HepG2 (cell line): ENCODE measurements around the gene VCL. TPM values are rescaled to one million over a fixed set of nuclear protein-coding genes. Genes with fewer than 3 reads are reported as not detected.
A peak's percentile ranks its signal among the peaks of the same experiment; 100 is the strongest.

Experiments
- KLF12 ChIP-seq: sonication (generic); formaldehyde crosslinking; IDR thresholded peaks from 2 replicates; pipeline ENCODE4 v1.4.0; 2020; ENCODE audit warnings: missing genetic modification reagents, borderline replicate concordance
- MLX ChIP-seq: IDR thresholded peaks from 2 replicates; pipeline ENCODE4 v1.6.1; 2016
- MXD4 ChIP-seq: IDR thresholded peaks from 2 replicates; pipeline ENCODE4 v1.6.1; 2016; ENCODE audit warnings: mild to moderate bottlenecking, missing biosample characterization, missing genetic modification reagents
- PRPF4 ChIP-seq: fragments of 200-400 bp; formaldehyde crosslinking; IDR thresholded peaks from 2 replicates; pipeline ENCODE4 v1.6.1; 2016; ENCODE audit warnings: low read length, low read depth; ENCODE audit not compliant: poor library complexity, severe bottlenecking
- RBM22 ChIP-seq: fragments of 200-400 bp; formaldehyde crosslinking; optimal IDR thresholded peaks from 2 replicates; pipeline ENCODE3; 2017; ENCODE audit warnings: mild to moderate bottlenecking, low read length, moderate library complexity
- SALL2 ChIP-seq: sonication (generic); formaldehyde crosslinking; IDR thresholded peaks from 2 replicates; pipeline ENCODE4 v1.8.1; 2023; ENCODE audit warnings: mild to moderate bottlenecking, missing genetic modification reagents, inconsistent platforms
- STAG1 ChIP-seq: sonication (generic); formaldehyde crosslinking; IDR thresholded peaks from 2 replicates; pipeline ENCODE4 v1.4.0; 2020; ENCODE audit warnings: missing genetic modification reagents
- TAF1 ChIP-seq: sonication (generic); formaldehyde crosslinking; IDR thresholded peaks from 2 replicates; pipeline ENCODE4 v1.4.0; 2020; ENCODE audit warnings: missing genetic modification reagents
- TBL1XR1 ChIP-seq: fragments of 150-350 bp; IDR thresholded peaks from 2 replicates; pipeline ENCODE4 v1.6.1; 2014; ENCODE audit warnings: borderline replicate concordance, low read length; ENCODE audit not compliant: partially characterized antibody
- ZFP36L1 ChIP-seq: sonication (generic); formaldehyde crosslinking; IDR thresholded peaks from 2 replicates; pipeline ENCODE4 v1.8.0; 2022; ENCODE audit warnings: mild to moderate bottlenecking, missing genetic modification reagents, moderate library complexity
- ZNF142 ChIP-seq: sonication (generic); formaldehyde crosslinking; IDR thresholded peaks from 2 replicates; pipeline ENCODE4 v1.4.0; 2020; ENCODE audit warnings: missing genetic modification reagents
- ZNF33B ChIP-seq: sonication (generic); formaldehyde crosslinking; IDR thresholded peaks from 2 replicates; pipeline ENCODE4 v1.5.1; 2020; ENCODE audit warnings: mild to moderate bottlenecking, missing genetic modification reagents
- ZNF446 ChIP-seq: sonication (generic); formaldehyde crosslinking; IDR thresholded peaks from 2 replicates; pipeline ENCODE4 v1.5.0; 2020; ENCODE audit warnings: mild to moderate bottlenecking, missing genetic modification reagents
- ZNF468 ChIP-seq: sonication (generic); formaldehyde crosslinking; IDR thresholded peaks from 2 replicates; pipeline ENCODE4 v1.8.0; 2022; ENCODE audit warnings: mild to moderate bottlenecking, moderate library complexity, missing genetic modification reagents
- ZNF543 ChIP-seq: sonication (generic); formaldehyde crosslinking; IDR thresholded peaks from 2 replicates; pipeline ENCODE4 v1.4.0; 2020; ENCODE audit warnings: mild to moderate bottlenecking, missing genetic modification reagents
- ZNF546 ChIP-seq: sonication (generic); formaldehyde crosslinking; conservative IDR thresholded peaks from 2 replicates; pipeline ENCODE4 v1.8.1; 2023; ENCODE audit warnings: mild to moderate bottlenecking, missing genetic modification reagents
- ZNF629 ChIP-seq: sonication (generic); formaldehyde crosslinking; conservative IDR thresholded peaks from 2 replicates; pipeline ENCODE4 v1.5.0; 2020; ENCODE audit warnings: missing genetic modification reagents
- ZNF790 ChIP-seq: sonication (generic); formaldehyde crosslinking; IDR thresholded peaks from 2 replicates; pipeline ENCODE4 v1.8.0; 2022; ENCODE audit warnings: missing genetic modification reagents, mild to moderate bottlenecking, borderline replicate concordance
- polyA plus RNA-seq, 8 experiments: library from polyadenylated mRNA; depleted of rRNA in 3 of 8; stranded (reverse) in 7 of 8; unstranded in 1 of 8; fragments of >200 nt; fragmentation: Illumina TruSeq in 4 of 8; extraction: Trizol in 4 of 8; gene quantifications; 2 replicates each; pipeline versions ENCODE4 v1.2.1 to v1.2.3, GENCODE V29; 2011 to 2016; ENCODE audit warnings: low read depth in 4 of 8, missing spikeins in 1 of 8, mixed read lengths in 1 of 8; ENCODE audit not compliant: insufficient read depth in 1 of 8
- total RNA-seq, 5 experiments: library from RNA; depleted of rRNA; stranded (reverse); fragments of >200 nt; fragmentation: Illumina TruSeq; extraction: Trizol; gene quantifications; 2 replicates each; pipeline ENCODE4 v1.2.3, GENCODE V29; 2016; ENCODE audit warnings: low read depth in 1 of 5
- TF ChIP-seq, protein P1 (sequence below): sonication (generic); formaldehyde crosslinking; IDR thresholded peaks from 2 replicates; pipeline ENCODE4 v1.4.0; 2020; ENCODE audit warnings: missing genetic modification reagents
- TF ChIP-seq, protein P2 (sequence below): sonication (generic); formaldehyde crosslinking; IDR thresholded peaks from 2 replicates; pipeline ENCODE4 v1.8.0; 2022; ENCODE audit warnings: low read depth, missing genetic modification reagents

The VCL gene
- total and polyA plus RNA-seq, 2 of the 13 experiments (the other 11 are each of a cell fraction or from before 2014, with no cell fraction given) = 17.3 to 26.9 TPM

GRCh38 chr10:74150990-74151878 lies 153.3 kb downstream of the VCL start, which contains the start of gene ADK (continued):
- TF ChIP-seq ZNF142 (CRISPR knock-in tag) = 0 out of 2 replicates have a peak, but pooled peaks have one; percentile 63
- no peak for TF ChIP-seq PRPF4
- TF ChIP-seq, protein P1, sequence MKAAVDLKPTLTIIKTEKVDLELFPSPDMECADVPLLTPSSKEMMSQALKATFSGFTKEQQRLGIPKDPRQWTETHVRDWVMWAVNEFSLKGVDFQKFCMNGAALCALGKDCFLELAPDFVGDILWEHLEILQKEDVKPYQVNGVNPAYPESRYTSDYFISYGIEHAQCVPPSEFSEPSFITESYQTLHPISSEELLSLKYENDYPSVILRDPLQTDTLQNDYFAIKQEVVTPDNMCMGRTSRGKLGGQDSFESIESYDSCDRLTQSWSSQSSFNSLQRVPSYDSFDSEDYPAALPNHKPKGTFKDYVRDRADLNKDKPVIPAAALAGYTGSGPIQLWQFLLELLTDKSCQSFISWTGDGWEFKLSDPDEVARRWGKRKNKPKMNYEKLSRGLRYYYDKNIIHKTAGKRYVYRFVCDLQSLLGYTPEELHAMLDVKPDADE = no peak
- TF ChIP-seq ZNF33B (CRISPR knock-in tag) = no peak
- 0 out of 2 replicates have a peak, but pooled peaks have one; percentile 23 for TF ChIP-seq ZNF629 (CRISPR knock-in tag)
- TF ChIP-seq ZNF546 (CRISPR knock-in tag) = no peak
- TF ChIP-seq TAF1 = peak; percentile 85
- TF ChIP-seq KLF12 (CRISPR knock-in tag) = no peak
- no peak for TF ChIP-seq ZNF446 (CRISPR knock-in tag)
- no peak for TF ChIP-seq ZFP36L1
- TF ChIP-seq ZNF468 (CRISPR knock-in tag) = no peak
- peak; percentile 31; the same call in 1 of the 2 replicates for TF ChIP-seq STAG1 (CRISPR knock-in tag)
- no peak for TF ChIP-seq ZNF790 (CRISPR knock-in tag)
- TF ChIP-seq, protein P2, sequence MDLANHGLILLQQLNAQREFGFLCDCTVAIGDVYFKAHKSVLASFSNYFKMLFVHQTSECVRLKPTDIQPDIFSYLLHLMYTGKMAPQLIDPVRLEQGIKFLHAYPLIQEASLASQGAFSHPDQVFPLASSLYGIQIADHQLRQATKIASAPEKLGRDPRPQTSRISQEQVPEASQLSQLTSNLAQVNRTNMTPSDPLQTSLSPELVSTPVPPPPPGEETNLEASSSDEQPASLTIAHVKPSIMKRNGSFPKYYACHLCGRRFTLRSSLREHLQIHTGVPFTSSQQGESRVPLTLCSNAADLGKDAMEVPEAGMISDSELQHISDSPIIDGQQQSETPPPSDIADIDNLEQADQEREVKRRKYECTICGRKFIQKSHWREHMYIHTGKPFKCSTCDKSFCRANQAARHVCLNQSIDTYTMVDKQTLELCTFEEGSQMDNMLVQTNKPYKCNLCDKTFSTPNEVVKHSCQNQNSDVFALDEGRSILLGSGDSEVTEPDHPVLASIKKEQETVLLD (CRISPR knock-in tag) = no peak
- no peak for TF ChIP-seq MLX (CRISPR knock-in tag)
- TF ChIP-seq ZNF543 (CRISPR knock-in tag) = no peak
- peak; percentile 43; the same call in 1 of the 2 replicates for TF ChIP-seq SALL2 (CRISPR knock-in tag)
- no peak for TF ChIP-seq TBL1XR1
- TF ChIP-seq MXD4 (CRISPR knock-in tag) = peak; percentile 87; the same call in 1 of the 2 replicates
- TF ChIP-seq RBM22 = no peak
